Middle frontal gyrus (tissue), 1 donor: ENCODE data around the gene IFITM10.
"Not testable (repeated sequence)": the region's sequence is repeated elsewhere in the genome, so short reads cannot be mapped to it uniquely, and the experiment has no call there.

Experiments used
- DNase-seq: peaks from one replicate; pipeline ENCODE4 v3.0.0-alpha.2; 2015; ENCODE audit warnings: low spot score; ENCODE audit errors: extremely low spot score

Gene IFITM10

DNA sequence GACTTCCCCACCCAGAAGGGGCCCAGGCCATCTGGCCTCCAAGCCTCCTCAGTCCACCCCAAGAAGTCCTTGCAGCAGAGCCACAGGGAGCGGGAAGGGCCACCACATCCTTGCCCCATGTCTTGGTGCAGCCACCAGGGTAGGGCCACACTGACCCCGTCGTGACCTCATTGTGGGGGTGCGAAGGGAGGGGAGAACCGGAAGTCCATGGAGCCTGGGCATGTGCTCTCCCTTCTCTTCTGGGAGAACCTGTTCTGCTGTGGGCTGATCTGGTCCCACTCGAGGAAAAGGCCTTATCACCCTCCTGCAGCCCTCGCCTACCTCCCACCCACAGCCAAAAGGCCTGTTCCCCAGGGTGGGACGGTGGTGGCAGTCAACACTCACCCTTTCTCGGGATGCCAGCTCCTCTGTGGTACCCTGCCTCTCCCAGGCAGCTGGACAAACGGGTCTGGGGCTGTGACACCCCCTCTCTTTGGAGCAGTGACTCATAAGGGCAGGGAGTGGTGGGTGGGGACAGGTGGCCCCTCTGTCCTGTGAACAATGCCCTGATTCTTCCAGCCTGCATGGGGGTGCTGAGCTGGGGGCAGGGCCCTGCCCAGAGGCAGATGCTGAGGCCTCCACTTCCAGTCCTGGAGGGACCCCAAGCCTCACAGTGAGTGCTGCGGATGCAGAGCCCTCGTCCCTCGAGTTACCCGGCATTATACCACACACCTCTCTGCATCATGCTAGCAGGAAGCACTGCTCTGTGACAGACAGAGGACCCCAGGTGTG is 27.9 kb upstream of the IFITM10 start:
- no peak for DNase-seq

- DNase-seq, result no peak
These were observed 27.3 kb upstream of the IFITM10 start for GRCh38 chr11:1777737-1778136.

- DNase-seq, result no peak
These were observed 26.7 kb upstream of the IFITM10 start for GRCh38 chr11:1776944-1777715.

- DNase-seq, result no peak
These were observed 26.0 kb upstream of the IFITM10 start for GRCh38 chr11:1776331-1776851.

DNA sequence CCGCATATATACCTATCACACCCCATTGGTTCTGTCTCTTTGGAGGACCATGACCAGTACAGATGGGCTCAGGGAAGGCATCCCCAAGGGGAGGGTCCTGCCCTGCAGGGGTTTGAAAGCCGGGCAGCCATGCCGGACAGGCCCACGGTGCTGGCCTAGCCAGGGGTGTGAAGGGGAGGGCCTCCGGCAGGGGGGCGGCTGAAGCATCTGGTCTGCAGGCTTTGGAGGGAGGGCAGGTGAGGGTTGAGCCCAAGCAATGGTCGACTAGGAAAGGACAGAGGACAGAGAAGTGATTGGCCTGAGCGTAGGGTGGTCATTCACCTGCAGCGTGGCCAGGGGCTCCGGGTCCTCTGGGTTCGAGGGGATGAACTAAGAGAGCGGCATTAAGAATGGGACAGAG is 24.5 kb upstream of the IFITM10 start:
- DNase-seq, result no peak

DNA sequence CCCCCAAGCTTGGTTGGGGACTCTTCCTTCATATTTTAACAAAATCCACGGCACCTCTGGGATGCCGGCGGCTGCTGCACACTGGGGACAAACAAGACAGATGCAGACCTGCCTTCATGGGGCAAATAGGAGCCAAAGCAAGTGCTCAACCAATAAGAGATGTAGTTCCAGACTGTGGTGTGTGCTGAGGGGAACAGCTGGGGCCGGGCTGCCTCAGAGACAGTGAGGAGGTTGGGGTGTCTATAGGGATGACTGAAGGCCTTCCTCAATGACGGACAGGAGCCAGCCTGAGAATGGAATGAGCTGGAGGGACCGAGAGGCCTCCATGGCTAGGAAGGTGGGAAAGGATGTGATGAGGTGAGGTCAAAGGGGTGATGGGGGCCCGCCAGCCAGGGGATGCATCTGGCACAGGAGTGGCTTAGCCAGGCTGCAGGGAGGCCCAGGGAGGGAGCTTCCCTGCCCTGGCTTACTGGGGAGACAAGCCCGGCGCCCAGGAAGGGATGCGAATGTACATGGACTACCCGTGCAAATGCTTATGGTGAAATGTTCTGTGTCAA is 23.7 kb upstream of the IFITM10 start:
- no peak for DNase-seq

DNA sequence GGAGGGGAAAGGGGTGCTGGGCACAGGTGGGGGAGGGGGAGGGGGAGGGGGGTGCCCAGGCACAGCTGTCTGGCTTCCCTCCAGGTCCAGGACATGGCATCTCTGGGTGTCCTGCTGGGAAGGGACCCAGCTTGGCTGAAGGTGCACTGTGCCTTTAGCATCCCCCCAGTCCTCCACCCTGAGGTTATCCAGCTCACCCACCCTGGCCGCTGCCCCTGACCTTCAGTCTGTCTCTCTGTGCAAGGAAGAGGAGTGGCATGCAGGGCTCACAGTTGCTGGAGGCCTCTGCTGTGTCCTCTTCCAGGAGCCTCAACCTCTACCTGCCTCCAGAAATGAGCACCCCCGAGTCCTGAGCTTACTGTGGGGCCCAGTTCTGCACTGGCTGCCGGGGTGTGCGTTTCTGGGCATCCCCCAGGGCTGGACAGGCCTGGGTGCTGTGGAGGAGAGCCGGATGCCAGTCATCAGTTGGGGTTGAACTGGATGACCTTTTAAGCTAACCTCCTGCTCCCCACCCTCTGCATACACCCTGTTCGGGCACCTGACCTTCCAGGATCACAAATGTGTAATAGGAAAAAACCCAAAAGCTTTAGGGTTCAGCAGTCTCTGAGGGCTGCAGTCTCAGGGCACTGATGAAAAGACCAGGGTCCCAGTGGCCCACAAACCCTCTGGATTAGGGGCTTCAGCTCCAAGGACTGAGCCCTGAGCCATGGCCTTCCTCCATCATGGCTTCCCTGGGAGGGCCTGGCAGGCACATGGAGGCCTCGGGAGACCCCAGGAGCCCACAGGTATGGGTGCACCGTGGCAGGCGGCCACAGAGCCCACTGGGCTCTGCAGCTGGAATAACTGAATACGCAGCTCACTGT is 23.0 kb upstream of the IFITM10 start:
- DNase-seq, result no peak

- no peak for DNase-seq
These were observed 22.1 kb upstream of the IFITM10 start for GRCh38 chr11:1772270-1773130.

GRCh38 chr11:1771700-1772099 is 21.3 kb upstream of the IFITM10 start:
- no peak for DNase-seq

- no peak for DNase-seq
These were observed 20.9 kb upstream of the IFITM10 start for GRCh38 chr11:1771273-1771672.

- DNase-seq, result no peak
These were observed 20.1 kb upstream of the IFITM10 start for GRCh38 chr11:1770528-1770927.

- DNase-seq, result no peak
These were observed 19.7 kb upstream of the IFITM10 start for GRCh38 chr11:1770061-1770460.

- not testable (repeated sequence) for DNase-seq
These were observed 19.0 kb upstream of the IFITM10 start for GRCh38 chr11:1769304-1769936.

- no peak for DNase-seq
These were observed 17.7 kb upstream of the IFITM10 start for GRCh38 chr11:1768141-1768469.

DNA sequence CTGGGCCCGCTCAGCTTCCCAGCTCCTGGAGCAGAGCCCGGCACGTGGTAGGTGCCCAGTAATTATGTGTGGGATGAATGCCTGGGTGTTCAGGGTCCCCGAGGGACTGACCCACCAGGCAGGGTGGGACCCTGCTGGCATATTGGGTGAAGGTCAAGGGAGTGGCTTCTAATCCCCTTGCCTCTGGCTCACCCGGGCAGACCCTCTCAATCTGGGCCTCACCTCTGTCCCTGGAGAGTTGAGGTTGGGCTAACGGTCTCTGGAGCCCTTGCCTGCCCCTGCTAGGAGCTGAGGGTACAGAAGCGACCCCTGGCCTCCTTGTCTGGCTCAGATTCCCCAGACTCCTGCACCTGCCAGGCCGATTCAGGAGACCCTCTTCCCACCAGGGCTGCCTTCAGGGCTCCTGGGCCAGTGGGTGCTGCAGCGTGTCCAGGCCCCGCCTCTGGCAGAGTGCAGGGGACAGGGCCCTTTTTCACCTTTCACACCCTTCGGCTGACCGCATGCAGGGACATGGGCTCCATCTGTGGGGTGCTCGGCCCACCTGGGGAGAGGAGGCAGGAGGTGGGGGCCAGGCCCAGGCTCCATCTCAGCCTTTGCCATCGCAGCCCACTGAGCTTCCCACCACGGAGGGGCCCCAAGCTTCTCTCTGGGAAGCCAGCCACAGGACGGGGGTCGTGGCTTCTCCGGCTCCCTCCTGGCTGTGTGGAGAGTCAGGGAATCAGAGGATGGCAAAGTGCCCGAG is 17.2 kb upstream of the IFITM10 start:
- no peak for DNase-seq

- no peak for DNase-seq
These were observed 16.5 kb upstream of the IFITM10 start for GRCh38 chr11:1766719-1767398.

DNA sequence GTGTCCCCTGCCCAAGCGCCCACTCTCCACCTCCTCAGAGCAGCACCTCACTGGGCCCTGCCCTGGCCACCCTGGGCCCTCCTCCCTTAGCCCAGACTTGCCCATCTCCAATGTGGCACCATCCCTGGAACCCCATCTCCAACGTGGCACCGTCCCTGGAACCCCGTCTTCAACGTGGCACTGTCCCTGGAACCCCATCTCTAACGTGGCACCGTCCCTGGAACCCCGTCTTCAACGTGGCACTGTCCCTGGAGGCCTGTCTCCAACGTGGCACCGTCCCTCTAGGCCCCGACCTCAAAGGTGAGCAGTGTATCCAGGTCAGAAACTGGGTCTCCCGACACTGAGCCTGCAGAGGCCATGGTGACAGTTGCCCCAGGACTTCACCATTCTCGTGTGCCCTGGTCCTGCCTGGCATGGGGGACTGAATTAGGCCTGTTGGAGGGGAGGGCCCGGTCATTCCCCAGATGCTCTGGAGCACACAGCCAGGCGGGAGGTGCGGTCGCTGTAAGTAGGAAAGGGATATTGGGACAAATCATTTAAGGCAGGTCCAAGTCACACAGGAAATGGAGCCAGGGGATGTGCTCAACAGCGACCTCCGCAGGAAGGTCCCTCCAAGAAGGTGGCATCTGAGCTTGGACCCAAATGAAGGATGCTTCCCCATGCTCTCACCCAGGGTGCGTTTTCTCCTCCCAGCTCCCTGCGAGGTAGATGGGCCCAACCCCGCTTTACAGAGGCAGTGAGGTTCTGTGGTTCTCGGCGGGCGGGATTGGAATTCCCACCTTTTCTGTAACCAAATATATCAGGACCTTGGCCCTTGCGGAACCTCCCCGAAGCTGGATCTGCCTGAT is 15.7 kb upstream of the IFITM10 start:
- no peak for DNase-seq
